Epidermal melanocyte (primary cell): ENCODE results near the gene PPARG.
"Not testable (repeated sequence)": the region's sequence is repeated elsewhere in the genome, so short reads cannot be mapped to it uniquely, and the experiment has no call there.

Experiments
- DNase-seq: peaks from one replicate; pipeline ENCODE4 v3.0.0; 2011; ENCODE audit warnings: low spot score; ENCODE audit not compliant: insufficient read length

Gene PPARG

DNA sequence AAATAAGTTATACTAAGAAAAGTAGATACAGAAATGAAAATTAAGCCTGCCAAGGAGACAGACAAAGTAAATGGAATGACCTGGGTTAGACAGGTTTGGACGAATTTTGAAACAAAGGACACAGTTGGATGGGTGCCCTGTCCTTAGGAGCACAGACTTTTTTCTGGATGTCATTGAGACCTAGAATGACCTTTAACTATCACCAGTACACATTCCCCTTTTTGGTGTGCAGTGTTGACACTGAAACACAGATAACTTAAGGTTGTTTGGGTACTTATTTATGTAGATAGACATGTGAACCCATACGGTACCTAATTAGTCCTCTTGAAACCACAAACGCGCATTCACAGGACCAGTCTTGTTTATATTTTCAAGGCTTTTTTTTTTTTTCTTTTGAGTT lies 86.7 kb downstream of the PPARG start:
- no peak for DNase-seq

GRCh38 chr3:12379640-12380429 lies 91.0 kb downstream of the PPARG start:
- DNase-seq = no peak

DNA sequence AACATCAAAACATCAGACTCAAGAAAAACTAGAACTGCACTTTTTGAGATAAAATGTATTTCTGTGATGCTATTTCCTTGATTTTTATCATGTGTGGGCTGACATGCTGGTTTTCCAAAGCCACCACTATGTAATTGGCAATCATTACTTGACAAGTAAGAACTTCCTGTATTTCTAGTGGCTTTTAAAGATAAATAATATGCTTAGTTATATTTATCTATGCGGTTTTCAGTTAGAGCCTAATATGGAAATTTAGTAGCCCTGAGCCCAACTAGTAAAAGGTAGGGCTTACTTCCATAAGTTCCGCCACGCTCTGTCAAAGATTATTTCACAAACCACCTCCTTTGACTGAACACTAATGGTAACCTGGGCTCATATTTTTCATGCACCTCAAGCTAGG lies 91.6 kb downstream of the PPARG start:
- no peak for DNase-seq

DNA sequence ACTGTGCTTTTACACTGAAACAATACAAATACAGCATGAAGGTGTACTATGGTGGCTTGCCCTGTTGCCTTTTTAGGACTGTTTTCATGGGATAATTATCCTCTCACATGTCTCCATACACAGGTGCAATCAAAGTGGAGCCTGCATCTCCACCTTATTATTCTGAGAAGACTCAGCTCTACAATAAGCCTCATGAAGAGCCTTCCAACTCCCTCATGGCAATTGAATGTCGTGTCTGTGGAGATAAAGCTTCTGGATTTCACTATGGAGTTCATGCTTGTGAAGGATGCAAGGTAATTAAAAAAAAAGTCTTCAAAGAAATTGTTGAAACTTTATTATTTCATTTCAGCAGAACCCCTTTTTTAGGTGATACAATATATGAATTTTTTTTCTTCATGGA lies 92.3 kb downstream of the PPARG start:
- no peak for DNase-seq

DNA sequence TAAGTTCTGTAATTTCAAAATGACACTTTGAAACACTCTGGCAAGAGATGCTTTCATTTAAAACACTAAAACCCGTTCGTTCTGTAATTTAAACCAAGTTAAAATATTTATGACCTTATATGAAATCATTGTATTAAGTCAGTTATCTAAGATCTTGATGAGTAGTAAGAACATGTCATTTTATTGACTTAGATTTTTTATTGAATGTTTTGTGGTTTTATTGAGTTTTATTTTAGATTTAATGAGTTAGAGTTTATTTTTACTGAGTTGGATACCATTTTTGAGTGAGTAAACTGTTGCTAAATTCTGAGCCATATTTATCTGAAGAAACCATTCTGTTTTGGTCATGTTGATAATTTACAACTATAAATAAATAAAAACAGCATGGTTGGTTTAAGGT lies 94.3 kb downstream of the PPARG start:
- no peak for DNase-seq

DNA sequence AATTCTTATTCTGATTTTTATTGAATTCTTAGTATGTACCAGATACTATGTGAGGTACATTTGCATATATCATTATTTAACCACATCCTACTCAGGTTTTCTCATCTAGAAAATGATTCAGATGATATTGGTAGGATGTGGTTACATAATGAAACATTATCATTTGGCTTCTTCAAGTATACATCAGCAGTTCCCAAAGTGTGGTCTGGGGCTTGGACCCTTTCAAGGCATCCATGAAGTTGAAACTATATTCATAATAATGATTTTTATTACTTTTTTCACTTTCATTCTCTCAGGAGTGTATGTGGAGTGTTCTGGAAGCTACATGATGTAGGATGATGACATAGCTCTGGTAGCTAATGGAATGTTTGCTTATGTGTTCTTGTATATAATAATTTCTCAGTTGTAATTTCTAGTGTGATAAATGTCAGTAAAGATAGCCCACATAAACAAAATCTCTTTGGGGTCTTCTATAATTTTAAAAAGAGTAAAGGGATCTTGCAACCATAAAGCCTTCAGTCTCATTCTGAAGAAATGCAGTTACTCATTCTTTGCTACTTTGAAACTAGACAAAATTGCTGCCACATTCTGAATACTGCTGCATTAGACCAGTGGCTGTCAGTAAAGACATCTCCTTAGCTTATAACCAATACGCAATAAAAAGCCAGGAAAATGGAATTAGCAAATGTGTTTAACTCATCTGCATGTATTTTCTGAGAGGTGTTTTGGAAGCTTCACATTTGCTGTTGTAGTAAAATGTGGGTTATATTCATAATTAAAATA lies 95.8 kb downstream of the PPARG start:
- DNase-seq = no peak

DNA sequence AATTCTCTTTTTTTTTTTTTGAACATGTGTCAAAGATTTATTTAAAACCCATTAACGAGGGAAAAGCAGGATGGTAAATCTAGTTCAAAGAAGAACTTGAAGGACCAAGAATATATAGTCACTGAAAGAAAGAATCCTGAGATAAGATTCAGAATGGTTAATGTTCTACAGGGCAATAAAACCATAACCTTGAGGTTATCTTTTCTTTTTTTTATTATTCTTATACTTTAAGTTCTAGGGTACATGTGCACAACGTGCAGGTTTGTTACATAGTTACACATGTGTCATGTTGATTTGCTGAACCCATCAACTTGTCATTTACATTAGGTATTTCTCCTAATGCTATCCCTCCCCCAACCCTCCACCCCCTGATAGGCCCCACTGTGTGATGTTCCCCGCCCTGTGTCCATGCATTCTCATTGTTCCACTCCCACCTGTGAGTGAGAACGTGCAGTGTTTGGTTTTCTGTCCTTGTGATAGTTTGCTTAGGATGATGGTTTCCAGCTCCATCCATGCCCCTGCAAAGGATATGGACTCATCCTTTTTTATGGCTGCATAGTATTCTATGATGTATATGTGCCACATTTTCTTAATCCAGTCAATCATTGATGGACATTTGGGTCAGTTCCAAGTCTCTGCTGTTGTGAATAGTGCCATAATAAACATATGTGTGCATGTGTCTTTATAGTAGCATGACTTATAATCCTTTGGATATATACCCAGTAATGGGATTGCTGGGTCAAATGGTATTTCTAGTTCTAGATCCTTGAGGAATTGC lies 97.8 kb downstream of the PPARG start:
- DNase-seq = not testable (repeated sequence)

GRCh38 chr3:12388185-12388584 lies 99.3 kb downstream of the PPARG start:
- DNase-seq = no peak

DNA sequence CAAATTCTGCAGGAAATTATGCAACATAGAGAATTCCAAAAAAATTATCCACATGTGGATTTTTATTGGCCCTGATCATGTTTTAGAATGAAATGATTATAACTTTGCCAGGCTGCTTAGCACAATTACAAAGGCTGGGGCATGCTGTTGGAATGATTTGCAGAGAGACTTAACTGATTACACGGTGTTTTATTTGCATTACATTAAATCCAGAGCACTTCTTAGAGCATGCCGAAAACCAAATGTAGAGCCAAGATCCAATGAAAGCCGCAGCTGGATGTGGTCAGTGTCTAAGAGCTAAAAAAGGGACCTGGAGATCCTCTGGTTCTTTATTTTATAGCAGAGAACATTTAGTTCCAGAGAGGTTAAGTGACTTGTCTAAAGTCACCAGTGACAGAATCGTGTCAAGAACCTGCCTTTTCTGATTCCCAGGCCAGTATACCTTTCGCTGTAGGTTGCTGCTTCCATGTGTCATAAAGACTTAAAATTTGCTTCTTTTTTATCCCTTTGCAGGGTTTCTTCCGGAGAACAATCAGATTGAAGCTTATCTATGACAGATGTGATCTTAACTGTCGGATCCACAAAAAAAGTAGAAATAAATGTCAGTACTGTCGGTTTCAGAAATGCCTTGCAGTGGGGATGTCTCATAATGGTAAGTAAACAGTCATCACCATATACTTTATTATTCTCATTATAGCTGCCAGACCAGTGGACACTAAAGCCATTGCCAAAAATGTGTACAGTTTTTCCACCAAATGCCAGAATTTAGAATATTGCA lies 103.4 kb downstream of the PPARG start:
- no peak for DNase-seq

DNA sequence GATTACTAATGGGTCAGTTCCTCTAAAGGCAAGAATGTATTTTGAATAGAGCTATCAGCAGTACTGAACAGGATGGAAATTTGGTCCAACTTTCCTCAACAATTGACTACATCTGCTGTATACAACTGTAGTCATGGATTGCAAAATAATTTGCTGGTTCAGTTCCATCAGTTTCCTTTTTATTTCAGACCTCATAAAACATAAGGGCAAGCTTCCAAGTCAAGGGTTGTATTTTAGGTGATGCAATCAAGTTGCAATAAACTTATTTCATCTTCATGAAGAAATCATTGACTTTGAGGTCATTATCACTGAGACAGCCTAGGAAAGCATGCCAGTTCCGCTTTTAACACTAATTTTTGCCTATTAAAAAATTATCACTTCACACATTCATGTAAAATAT lies 105.0 kb downstream of the PPARG start:
- DNase-seq = no peak

DNA sequence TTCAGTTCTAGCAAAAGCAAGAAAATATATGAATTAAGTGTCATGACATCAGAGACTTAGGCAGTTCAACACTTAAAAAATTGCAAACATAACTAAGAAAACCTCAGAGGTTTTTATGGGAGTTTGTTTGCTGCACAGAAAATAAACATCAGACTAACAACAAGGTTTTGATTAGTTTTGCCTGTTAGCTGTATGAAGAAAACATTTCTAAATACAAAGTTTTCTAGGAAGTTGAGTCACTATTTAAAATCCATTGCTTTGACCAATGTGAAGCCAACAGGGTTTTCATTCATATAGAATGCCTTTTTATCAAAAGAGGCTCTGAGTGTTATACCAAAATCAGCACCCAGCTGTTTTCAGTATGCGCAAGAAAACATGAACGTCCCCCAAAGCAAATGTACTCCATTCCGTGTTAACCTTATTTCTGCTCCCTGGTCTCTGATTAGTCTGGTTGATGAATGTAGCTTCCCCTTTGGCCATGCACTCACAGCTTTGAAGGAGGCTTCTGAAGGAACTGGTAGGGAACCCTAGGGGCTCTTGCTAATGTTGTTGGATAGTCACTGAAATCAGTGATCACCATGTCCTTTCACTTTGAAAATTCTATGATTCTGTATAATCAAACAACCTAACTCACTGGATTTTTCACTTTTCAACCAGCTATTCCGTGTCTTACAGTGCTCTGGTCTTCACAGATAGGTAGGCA lies 105.8 kb downstream of the PPARG start:
- DNase-seq = no peak

- no peak for DNase-seq
These were observed 106.6 kb downstream of the PPARG start for GRCh38 chr3:12395349-12396012.

GRCh38 chr3:12396471-12396870 lies 107.6 kb downstream of the PPARG start:
- DNase-seq = no peak

GRCh38 chr3:12399226-12399625 lies 110.4 kb downstream of the PPARG start:
- no peak for DNase-seq

DNA sequence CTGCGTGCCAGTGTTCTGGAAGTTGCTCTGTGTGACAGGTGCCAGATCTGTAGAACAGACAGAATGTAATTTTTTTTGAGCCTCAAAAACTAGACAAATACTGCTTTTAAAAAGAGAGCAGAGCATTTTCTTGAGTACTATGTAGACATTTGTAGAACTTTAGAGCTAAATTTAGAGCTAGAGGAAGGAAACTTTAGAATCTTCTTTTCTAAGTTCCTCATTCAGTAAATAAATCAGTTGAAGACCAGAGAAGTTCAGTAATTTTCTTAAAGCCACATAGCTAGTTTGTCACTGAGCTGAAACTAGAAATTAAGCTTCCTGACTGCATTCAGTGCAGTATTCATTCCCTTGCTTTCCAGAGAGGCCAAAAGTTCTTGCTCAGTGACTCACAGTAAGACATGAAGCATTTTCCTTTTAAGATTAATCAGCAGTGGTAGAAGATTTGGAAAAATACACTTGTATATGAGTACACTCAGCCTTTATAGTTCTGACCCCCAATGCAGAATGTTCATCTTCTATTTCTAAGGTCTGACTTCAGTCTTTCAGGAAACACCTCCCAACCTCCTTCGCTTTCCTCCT lies 111.8 kb downstream of the PPARG start:
- DNase-seq = no peak

GRCh38 chr3:12401208-12401607 lies 112.3 kb downstream of the PPARG start:
- no peak for DNase-seq

DNA sequence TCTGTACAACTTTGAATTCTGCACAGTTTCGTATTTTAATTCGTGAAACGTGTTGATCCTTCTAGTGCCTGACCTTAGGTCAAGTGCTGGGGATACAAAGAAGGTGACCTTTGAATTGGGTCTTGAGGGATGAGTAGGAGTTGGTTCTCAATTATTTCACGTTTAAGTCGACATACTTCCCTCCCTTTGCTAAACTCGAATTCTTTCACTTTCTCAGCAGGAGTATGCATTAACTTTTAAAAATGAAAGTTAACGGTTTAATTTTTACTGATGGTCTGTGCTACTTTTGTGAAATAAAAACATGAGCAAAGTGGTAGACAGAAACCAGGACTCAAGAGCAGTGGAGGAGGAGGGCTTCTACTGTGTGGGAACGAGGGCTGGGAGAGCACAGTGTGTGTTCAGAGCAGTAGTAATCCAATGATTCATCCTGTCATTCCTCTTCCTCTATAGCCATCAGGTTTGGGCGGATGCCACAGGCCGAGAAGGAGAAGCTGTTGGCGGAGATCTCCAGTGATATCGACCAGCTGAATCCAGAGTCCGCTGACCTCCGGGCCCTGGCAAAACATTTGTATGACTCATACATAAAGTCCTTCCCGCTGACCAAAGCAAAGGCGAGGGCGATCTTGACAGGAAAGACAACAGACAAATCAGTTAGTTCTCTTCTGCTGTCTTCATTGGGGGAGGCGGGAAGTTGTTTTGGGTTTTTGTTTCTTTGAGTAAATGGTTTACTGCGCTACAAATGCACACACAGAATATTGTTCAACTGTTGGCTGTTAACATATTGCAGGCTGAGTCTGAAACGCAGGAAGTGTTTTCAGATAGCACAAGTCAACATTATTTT lies 116.8 kb downstream of the PPARG start:
- no peak for DNase-seq

- DNase-seq = no peak
These were observed 120.3 kb downstream of the PPARG start for GRCh38 chr3:12408984-12409683.
